ENCODE measurements around the gene NLRC5.

The NLRC5 gene

GRCh38 chr16:56967733-56968132, 21.6 kb upstream of the NLRC5 start:
- H3K36me3 ChIP-seq (ENCODE audit: control insufficient read depth in 1 of 2, insufficient read depth in 2 of 2, low read depth in 1 of 2, low read length in 2 of 2), result peaks cover 0 to 3% of the 10 kb centered on the region in 2 experiments
- H2BK15ac ChIP-seq (ENCODE audit: low read depth, poor library complexity, severe bottlenecking), result no peak overlapping the region
- H3K14ac ChIP-seq (ENCODE audit: low read length in 2 of 2), result no peak overlapping the region
- H3K27me3 ChIP-seq (ENCODE audit: control insufficient read depth in 1 of 2, insufficient read depth in 1 of 2, low read length in 2 of 2), result peaks cover 0 to 17% of the 10 kb centered on the region in 2 experiments
- H3K27ac ChIP-seq (ENCODE audit: low read length, poor library complexity, severe bottlenecking), result no peak overlapping the region
- no CpG with 5 or more reads among the region's 2 CpGs for WGBS
- H3K79me1 ChIP-seq (replicated peaks; ENCODE audit: low read length, poor library complexity, severe bottlenecking), result no peaks in the 10 kb centered on the region
- H3K18ac ChIP-seq (ENCODE audit: low read depth in 1 of 2, low read length in 2 of 2), result no peak overlapping the region
- H2BK5ac ChIP-seq (ENCODE audit: low read depth, low read length, poor library complexity, severe bottlenecking), result no peak overlapping the region
- no peak overlapping the region for H3K4me3 ChIP-seq (ENCODE audit: insufficient read depth in 1 of 2, low read depth in 1 of 2, low read length in 2 of 2)
- H2BK12ac ChIP-seq (ENCODE audit: low read length in 2 of 2), result no peak overlapping the region
- no peak overlapping the region for H3K4ac ChIP-seq (ENCODE audit: low read depth in 1 of 2, low read length in 2 of 2)
- no peak overlapping the region for H3K23ac ChIP-seq (ENCODE audit: low read length in 2 of 2)
- peaks cover 8% of the 10 kb centered on the region for H3K4me1 ChIP-seq (ENCODE audit: control insufficient read depth, insufficient read depth, low read depth, low read length)
- no peak overlapping the region for H3K4me2 ChIP-seq (ENCODE audit: low read length, poor library complexity, severe bottlenecking)
- no peaks in the 10 kb centered on the region for H3K9me3 ChIP-seq (ENCODE audit: control insufficient read depth, low read length)
- DNase-seq, result peak; percentile 33
- H4K91ac ChIP-seq (ENCODE audit: low read length), result no peak overlapping the region
- H2AK5ac ChIP-seq (ENCODE audit: low read length, severe bottlenecking), result no peak overlapping the region
- H4K8ac ChIP-seq (ENCODE audit: low read length), result no peak overlapping the region
- H2BK120ac ChIP-seq (ENCODE audit: low read depth, low read length), result no peak overlapping the region
- H3K9ac ChIP-seq (ENCODE audit: low read length), result no peak overlapping the region
- H2AFZ ChIP-seq (ENCODE audit: low read depth, low read length), result no peak overlapping the region

GRCh38 chr16:56969769-56970168, 19.6 kb upstream of the NLRC5 start:
- no peak for DNase-seq
- Histone ChIP-seq H3K36me3 (ENCODE audit: control insufficient read depth in 1 of 2, insufficient read depth in 2 of 2, low read depth in 1 of 2, low read length in 2 of 2) (no peaks in the 10 kb centered on the region), H4K8ac (ENCODE audit: low read length) (no peak overlapping the region), H2BK15ac (ENCODE audit: low read depth, poor library complexity, severe bottlenecking) (no peak overlapping the region), H3K4me3 (ENCODE audit: insufficient read depth in 1 of 2, low read depth in 1 of 2, low read length in 2 of 2) (no peak overlapping the region), H2BK120ac (ENCODE audit: low read depth, low read length) (no peak overlapping the region), H2AFZ (ENCODE audit: low read depth, low read length) (no peak overlapping the region), H3K79me1 (replicated peaks; ENCODE audit: low read length, poor library complexity, severe bottlenecking) (no peaks in the 10 kb centered on the region), H3K4ac (ENCODE audit: low read depth in 1 of 2, low read length in 2 of 2) (no peak overlapping the region), H3K23ac (ENCODE audit: low read length in 2 of 2) (no peak overlapping the region), H3K18ac (ENCODE audit: low read depth in 1 of 2, low read length in 2 of 2) (no peak overlapping the region), H4K91ac (ENCODE audit: low read length) (no peak overlapping the region), H3K14ac (ENCODE audit: low read length in 2 of 2) (no peak overlapping the region), H3K9ac (ENCODE audit: low read length) (no peak overlapping the region), H3K9me3 (ENCODE audit: control insufficient read depth, low read length) (no peaks in the 10 kb centered on the region), H3K4me1 (ENCODE audit: control insufficient read depth, insufficient read depth, low read depth, low read length) (peaks cover 10% of the 10 kb centered on the region), H3K4me2 (ENCODE audit: low read length, poor library complexity, severe bottlenecking) (no peak overlapping the region), H2BK5ac (ENCODE audit: low read depth, low read length, poor library complexity, severe bottlenecking) (no peak overlapping the region), H2AK5ac (ENCODE audit: low read length, severe bottlenecking) (no peak overlapping the region), H3K27ac (ENCODE audit: low read length, poor library complexity, severe bottlenecking) (no peak overlapping the region), H2BK12ac (ENCODE audit: low read length in 2 of 2) (no peak overlapping the region), H3K27me3 (ENCODE audit: control insufficient read depth in 1 of 2, insufficient read depth in 1 of 2, low read length in 2 of 2) (peaks cover 0 to 22% of the 10 kb centered on the region in 2 experiments)
- 91% methylated on average over 7 of the region's 7 CpGs for WGBS

- Histone ChIP-seq H3K23ac (ENCODE audit: low read length in 2 of 2) (no peak overlapping the region), H2AK5ac (ENCODE audit: low read length, severe bottlenecking) (no peak overlapping the region), H3K36me3 (ENCODE audit: control insufficient read depth in 1 of 2, insufficient read depth in 2 of 2, low read depth in 1 of 2, low read length in 2 of 2) (no peaks in the 10 kb centered on the region), H4K8ac (ENCODE audit: low read length) (no peak overlapping the region), H3K14ac (ENCODE audit: low read length in 2 of 2) (no peak overlapping the region), H3K4me1 (ENCODE audit: control insufficient read depth, insufficient read depth, low read depth, low read length) (peaks cover 5% of the 10 kb centered on the region), H2BK12ac (ENCODE audit: low read length in 2 of 2) (no peak overlapping the region), H2BK15ac (ENCODE audit: low read depth, poor library complexity, severe bottlenecking) (no peak overlapping the region), H3K4me2 (ENCODE audit: low read length, poor library complexity, severe bottlenecking) (no peak overlapping the region), H2AFZ (ENCODE audit: low read depth, low read length) (no peak overlapping the region), H3K27me3 (ENCODE audit: control insufficient read depth in 1 of 2, insufficient read depth in 1 of 2, low read length in 2 of 2) (peaks cover 0 to 27% of the 10 kb centered on the region in 2 experiments), H4K91ac (ENCODE audit: low read length) (no peak overlapping the region), H3K27ac (ENCODE audit: low read length, poor library complexity, severe bottlenecking) (no peak overlapping the region), H2BK5ac (ENCODE audit: low read depth, low read length, poor library complexity, severe bottlenecking) (no peak overlapping the region), H3K4ac (ENCODE audit: low read depth in 1 of 2, low read length in 2 of 2) (no peak overlapping the region), H3K79me1 (replicated peaks; ENCODE audit: low read length, poor library complexity, severe bottlenecking) (no peaks in the 10 kb centered on the region), H3K9me3 (ENCODE audit: control insufficient read depth, low read length) (no peaks in the 10 kb centered on the region), H3K4me3 (ENCODE audit: insufficient read depth in 1 of 2, low read depth in 1 of 2, low read length in 2 of 2) (no peak overlapping the region), H2BK120ac (ENCODE audit: low read depth, low read length) (no peak overlapping the region), H3K18ac (ENCODE audit: low read depth in 1 of 2, low read length in 2 of 2) (no peak overlapping the region), H3K9ac (ENCODE audit: low read length) (no peak overlapping the region)
- WGBS, result 60% methylated on average over 8 of the region's 8 CpGs
- no peak for DNase-seq
Measured at GRCh38 chr16:56970934-56971767, 18.2 kb upstream of the NLRC5 start.

- Histone ChIP-seq H3K27me3 (ENCODE audit: control insufficient read depth in 1 of 2, insufficient read depth in 1 of 2, low read length in 2 of 2) (peaks cover 0 to 27% of the 10 kb centered on the region in 2 experiments), H3K4me2 (ENCODE audit: low read length, poor library complexity, severe bottlenecking) (no peak overlapping the region), H3K14ac (ENCODE audit: low read length in 2 of 2) (no peak overlapping the region), H3K18ac (ENCODE audit: low read depth in 1 of 2, low read length in 2 of 2) (no peak overlapping the region), H2BK12ac (ENCODE audit: low read length in 2 of 2) (no peak overlapping the region), H3K79me1 (replicated peaks; ENCODE audit: low read length, poor library complexity, severe bottlenecking) (no peaks in the 10 kb centered on the region), H3K27ac (ENCODE audit: low read length, poor library complexity, severe bottlenecking) (no peak overlapping the region), H2BK5ac (ENCODE audit: low read depth, low read length, poor library complexity, severe bottlenecking) (no peak overlapping the region), H3K4me1 (ENCODE audit: control insufficient read depth, insufficient read depth, low read depth, low read length) (peaks cover 5% of the 10 kb centered on the region), H3K36me3 (ENCODE audit: control insufficient read depth in 1 of 2, insufficient read depth in 2 of 2, low read depth in 1 of 2, low read length in 2 of 2) (no peaks in the 10 kb centered on the region), H2AK5ac (ENCODE audit: low read length, severe bottlenecking) (no peak overlapping the region), H4K91ac (ENCODE audit: low read length) (no peak overlapping the region), H3K4me3 (ENCODE audit: insufficient read depth in 1 of 2, low read depth in 1 of 2, low read length in 2 of 2) (no peak overlapping the region), H4K8ac (ENCODE audit: low read length) (no peak overlapping the region), H3K9ac (ENCODE audit: low read length) (no peak overlapping the region), H2BK15ac (ENCODE audit: low read depth, poor library complexity, severe bottlenecking) (no peak overlapping the region), H2BK120ac (ENCODE audit: low read depth, low read length) (no peak overlapping the region), H3K23ac (ENCODE audit: low read length in 2 of 2) (no peak overlapping the region), H3K9me3 (ENCODE audit: control insufficient read depth, low read length) (no peaks in the 10 kb centered on the region), H3K4ac (ENCODE audit: low read depth in 1 of 2, low read length in 2 of 2) (no peak overlapping the region), H2AFZ (ENCODE audit: low read depth, low read length) (no peak overlapping the region)
- DNase-seq, result no peak
- 94% methylated on average over 3 of the region's 3 CpGs for WGBS
Measured at GRCh38 chr16:56971768-56972043, 17.7 kb upstream of the NLRC5 start.
